Measurements from ENCODE around the gene USP35.

The USP35 gene

GRCh38 chr11:78188286-78189173 lies at the start of gene USP35, which contains the start of gene KCTD21:
Gene USP35, plus strand, starts transcription at chr11:78188919. Its CDS starts 7,327 bp downstream, at chr11:78196246.
Gene KCTD21, minus strand, starts transcription at chr11:78188626. Its CDS starts 14,072 bp downstream, at chr11:78174554.
- DNase-seq = peak; percentile 96

GRCh38 chr11:78139422-78140391 lies 49.0 kb upstream of the USP35 start, which contains the start of gene ALG8:
Gene ALG8, minus strand, starts transcription at chr11:78139626. Its CDS starts 38 bp downstream, at chr11:78139588.
- DNase-seq = peak; percentile 95

- DNase-seq = no peak
These were observed 48.2 kb upstream of the USP35 start for GRCh38 chr11:78140392-78141077.

- DNase-seq = no peak
These were observed 43.2 kb upstream of the USP35 start for GRCh38 chr11:78145511-78146025.

GRCh38 chr11:78147807-78148206 lies 40.9 kb upstream of the USP35 start:
- DNase-seq = peak; percentile 86

GRCh38 chr11:78149646-78150045 lies 39.1 kb upstream of the USP35 start:
- DNase-seq = no peak

- DNase-seq = no peak
These were observed 38.4 kb upstream of the USP35 start for GRCh38 chr11:78150346-78150745.

GRCh38 chr11:78150754-78151153 lies 38.0 kb upstream of the USP35 start:
- no peak for DNase-seq

GRCh38 chr11:78151804-78152203 lies 36.9 kb upstream of the USP35 start:
- no peak for DNase-seq

GRCh38 chr11:78156127-78156844 lies 32.4 kb upstream of the USP35 start:
- DNase-seq = no peak

- no peak for DNase-seq
These were observed 29.6 kb upstream of the USP35 start for GRCh38 chr11:78158987-78159652.

- no peak for DNase-seq
These were observed 28.2 kb upstream of the USP35 start for GRCh38 chr11:78160557-78160956.

GRCh38 chr11:78161346-78161745 lies 27.4 kb upstream of the USP35 start:
- DNase-seq = no peak

GRCh38 chr11:78161962-78162371 lies 26.8 kb upstream of the USP35 start:
- no peak for DNase-seq

GRCh38 chr11:78163828-78164227 lies 24.9 kb upstream of the USP35 start:
- DNase-seq = no peak

GRCh38 chr11:78164471-78164870 lies 24.2 kb upstream of the USP35 start:
- no peak for DNase-seq

- no peak for DNase-seq
These were observed 21.8 kb upstream of the USP35 start for GRCh38 chr11:78166855-78167469.

- no peak for DNase-seq
These were observed 19.9 kb upstream of the USP35 start for GRCh38 chr11:78168539-78169477.

GRCh38 chr11:78170413-78170812 lies 18.3 kb upstream of the USP35 start:
- DNase-seq = no peak
